ENCODE measurements around the gene PRICKLE2. TPM values are rescaled to one million over a fixed set of nuclear protein-coding genes. Genes with fewer than 3 reads are reported as not detected.

Gene PRICKLE2
- total RNA-seq, 1 donor from 2014 or later = 5.3 TPM

DNA sequence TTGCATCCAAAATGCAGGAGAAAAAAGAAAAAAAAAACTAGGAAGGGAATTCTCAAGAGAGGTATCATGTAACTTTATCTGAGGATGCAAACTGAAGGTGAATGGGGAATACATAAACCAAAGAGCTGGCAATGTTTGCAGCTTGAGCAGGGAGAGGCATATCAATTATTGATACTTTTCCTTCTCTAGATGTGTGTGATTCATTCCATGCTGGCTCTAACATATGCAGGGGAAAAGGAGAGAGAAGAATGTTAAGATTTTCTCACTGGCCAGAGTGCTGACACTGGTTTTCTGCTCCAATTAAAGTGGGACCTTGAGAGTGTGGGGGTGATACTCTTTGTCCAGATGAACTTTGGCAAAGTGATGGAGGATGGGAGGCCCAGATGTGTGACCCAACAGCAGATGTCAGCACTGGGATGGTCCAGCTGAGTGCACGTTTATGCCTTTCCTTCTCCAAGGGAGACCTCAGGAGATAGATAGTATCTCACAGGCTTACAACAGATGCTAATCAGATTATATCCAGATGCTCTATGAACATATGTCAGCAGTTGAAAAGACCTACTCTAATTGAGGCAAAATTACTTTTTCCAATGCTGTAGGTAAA is 152.0 kb downstream of the PRICKLE2 start:
- Mint-ChIP-seq H3K27me3 (ENCODE audit: unreplicated experiment) (no peaks in the 10 kb centered on the region), H3K27ac (ENCODE audit: unreplicated experiment) (no peak overlapping the region), H3K9me3 (ENCODE audit: unreplicated experiment) (no peaks in the 10 kb centered on the region), H3K4me3 (ENCODE audit: unreplicated experiment) (no peak overlapping the region), H3K36me3 (ENCODE audit: low read depth, unreplicated experiment) (no peaks in the 10 kb centered on the region), H3K4me1 (ENCODE audit: unreplicated experiment) (peaks cover 7% of the 10 kb centered on the region)
- DNase-seq (ENCODE audit: low spot score) = no peak
- TF ChIP-seq, protein P1, sequence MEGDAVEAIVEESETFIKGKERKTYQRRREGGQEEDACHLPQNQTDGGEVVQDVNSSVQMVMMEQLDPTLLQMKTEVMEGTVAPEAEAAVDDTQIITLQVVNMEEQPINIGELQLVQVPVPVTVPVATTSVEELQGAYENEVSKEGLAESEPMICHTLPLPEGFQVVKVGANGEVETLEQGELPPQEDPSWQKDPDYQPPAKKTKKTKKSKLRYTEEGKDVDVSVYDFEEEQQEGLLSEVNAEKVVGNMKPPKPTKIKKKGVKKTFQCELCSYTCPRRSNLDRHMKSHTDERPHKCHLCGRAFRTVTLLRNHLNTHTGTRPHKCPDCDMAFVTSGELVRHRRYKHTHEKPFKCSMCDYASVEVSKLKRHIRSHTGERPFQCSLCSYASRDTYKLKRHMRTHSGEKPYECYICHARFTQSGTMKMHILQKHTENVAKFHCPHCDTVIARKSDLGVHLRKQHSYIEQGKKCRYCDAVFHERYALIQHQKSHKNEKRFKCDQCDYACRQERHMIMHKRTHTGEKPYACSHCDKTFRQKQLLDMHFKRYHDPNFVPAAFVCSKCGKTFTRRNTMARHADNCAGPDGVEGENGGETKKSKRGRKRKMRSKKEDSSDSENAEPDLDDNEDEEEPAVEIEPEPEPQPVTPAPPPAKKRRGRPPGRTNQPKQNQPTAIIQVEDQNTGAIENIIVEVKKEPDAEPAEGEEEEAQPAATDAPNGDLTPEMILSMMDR (IDR thresholded peaks at IDR 0.05; ENCODE audit: unreplicated experiment) = no peak

DNA sequence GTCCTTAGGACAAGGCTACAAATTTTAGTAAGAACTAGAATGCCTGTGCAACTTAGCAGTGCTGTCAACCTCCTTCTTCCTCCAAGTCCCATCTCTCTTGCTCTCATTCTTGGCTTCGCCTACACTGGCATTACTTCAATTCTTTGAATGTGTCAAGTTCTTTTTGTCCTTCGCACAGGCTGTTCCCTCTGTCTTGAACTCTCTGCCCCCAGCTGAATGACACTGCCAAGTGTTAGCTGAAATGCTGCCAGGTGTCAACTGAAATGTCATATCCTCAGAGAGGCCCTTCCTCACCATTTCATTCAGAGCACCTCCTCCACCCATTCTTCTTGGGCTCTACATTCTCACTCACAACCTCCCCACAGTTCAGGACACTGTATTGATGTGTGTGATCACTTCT is 153.1 kb downstream of the PRICKLE2 start:
- Mint-ChIP-seq H3K4me1 (ENCODE audit: unreplicated experiment) (peaks cover 7% of the 10 kb centered on the region), H3K27me3 (ENCODE audit: unreplicated experiment) (peaks cover 3% of the 10 kb centered on the region), H3K27ac (ENCODE audit: unreplicated experiment) (no peak overlapping the region), H3K4me3 (ENCODE audit: unreplicated experiment) (no peak overlapping the region), H3K36me3 (ENCODE audit: low read depth, unreplicated experiment) (no peaks in the 10 kb centered on the region), H3K9me3 (ENCODE audit: unreplicated experiment) (no peaks in the 10 kb centered on the region)
- no peak for DNase-seq (ENCODE audit: low spot score)
- TF ChIP-seq, protein P1 (IDR thresholded peaks at IDR 0.05; ENCODE audit: unreplicated experiment) = no peak

DNA sequence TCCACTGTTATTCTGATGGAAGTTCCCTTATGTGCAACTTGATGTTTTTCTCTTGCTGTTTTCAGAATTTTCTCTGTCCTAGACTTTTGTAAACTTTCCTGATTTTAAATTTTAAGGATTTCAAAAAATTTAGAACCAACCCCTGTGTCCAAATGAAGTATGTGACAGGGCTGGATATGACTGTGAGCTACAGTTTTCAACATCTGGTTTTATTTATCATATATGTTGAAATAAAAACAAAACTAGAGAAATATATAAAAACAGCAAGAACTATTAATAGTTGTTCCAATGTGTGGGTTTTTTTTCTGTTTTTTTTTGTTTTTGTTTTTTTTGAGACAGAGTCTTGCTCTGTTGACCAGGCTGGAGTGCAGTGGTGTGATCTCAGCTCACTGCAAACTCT is 154.6 kb downstream of the PRICKLE2 start:
- no peaks in the 10 kb centered on the region for H3K36me3 Mint-ChIP-seq (ENCODE audit: low read depth, unreplicated experiment)

DNA sequence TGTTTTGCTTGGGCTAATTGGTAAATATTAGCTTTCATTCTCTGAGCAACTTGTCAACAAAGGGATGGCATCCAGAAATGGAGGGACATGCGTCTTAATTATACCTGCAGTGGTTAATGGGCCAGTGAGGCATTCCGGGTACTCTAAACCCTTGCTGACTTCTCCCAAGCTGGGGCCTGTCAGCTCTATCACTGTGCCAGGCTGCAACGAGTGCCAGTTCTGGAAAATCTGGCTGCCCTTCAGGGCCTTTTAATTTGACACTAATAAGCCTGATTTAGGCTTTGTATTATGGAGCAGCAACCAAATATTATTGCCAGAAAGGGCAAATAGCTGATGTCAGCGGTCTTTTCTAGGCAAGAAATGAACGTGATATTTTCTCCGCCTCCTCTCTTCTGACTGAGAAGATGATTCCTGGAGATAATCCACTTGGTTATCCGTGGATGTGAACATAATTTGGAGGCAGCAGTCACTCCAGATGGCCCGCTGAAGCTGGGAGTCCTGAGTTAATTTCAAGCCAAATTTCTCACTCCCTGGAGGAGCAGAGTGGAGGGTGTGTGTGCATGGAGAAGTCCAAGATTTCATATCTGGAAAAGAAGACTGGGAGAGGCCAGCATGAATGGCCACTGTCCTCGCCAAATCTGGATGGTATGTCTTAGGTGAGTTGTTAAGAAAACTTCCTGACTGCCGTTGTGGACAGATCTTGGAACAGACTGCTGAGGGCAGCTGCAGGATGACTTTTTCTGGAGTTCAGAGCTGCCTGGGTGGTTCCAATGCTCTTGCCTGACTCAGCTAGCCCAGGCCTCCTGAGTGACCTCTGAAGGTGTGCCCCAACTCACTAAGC is 157.5 kb downstream of the PRICKLE2 start:
- Mint-ChIP-seq H3K36me3 (ENCODE audit: low read depth, unreplicated experiment) (no peaks in the 10 kb centered on the region), H3K27me3 (ENCODE audit: unreplicated experiment) (peaks cover 3% of the 10 kb centered on the region), H3K27ac (ENCODE audit: unreplicated experiment) (no peak overlapping the region), H3K4me3 (ENCODE audit: unreplicated experiment) (no peak overlapping the region), H3K9me3 (ENCODE audit: unreplicated experiment) (no peaks in the 10 kb centered on the region), H3K4me1 (ENCODE audit: unreplicated experiment) (peaks cover 15% of the 10 kb centered on the region)
- TF ChIP-seq, protein P1 (IDR thresholded peaks at IDR 0.05; ENCODE audit: unreplicated experiment) = no peak
- no peak for DNase-seq (ENCODE audit: low spot score)

More for the DNA sequence above, 154.6 kb downstream of the PRICKLE2 start:
- TF ChIP-seq, protein P1 (IDR thresholded peaks at IDR 0.05; ENCODE audit: unreplicated experiment) = no peak
- H3K9me3 Mint-ChIP-seq (ENCODE audit: unreplicated experiment) = no peaks in the 10 kb centered on the region
- DNase-seq (ENCODE audit: low spot score) = no peak
- H3K4me1 Mint-ChIP-seq (ENCODE audit: unreplicated experiment) = peaks cover 7% of the 10 kb centered on the region
- H3K27ac Mint-ChIP-seq (ENCODE audit: unreplicated experiment) = no peak overlapping the region
- no peak overlapping the region for H3K4me3 Mint-ChIP-seq (ENCODE audit: unreplicated experiment)
- H3K27me3 Mint-ChIP-seq (ENCODE audit: unreplicated experiment) = peaks cover 3% of the 10 kb centered on the region

DNA sequence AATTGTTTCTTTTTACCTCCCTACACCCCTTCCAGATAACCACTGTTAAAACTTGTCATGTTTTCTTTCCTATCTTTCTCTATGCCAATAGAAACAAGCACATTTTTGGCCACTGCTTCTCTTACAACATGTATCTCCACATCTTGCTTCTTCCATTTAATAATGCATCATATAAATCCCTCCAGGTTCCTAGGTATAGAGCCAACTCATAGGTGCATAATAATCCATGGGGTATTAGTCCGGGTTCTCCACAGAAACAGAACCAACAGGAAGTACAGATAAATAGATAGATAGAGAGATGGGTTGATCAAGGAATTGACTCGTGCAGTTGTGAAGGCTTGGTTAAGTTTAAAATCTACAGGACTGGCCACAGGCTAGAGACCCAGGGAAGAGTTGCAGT is 160.5 kb downstream of the PRICKLE2 start:
- TF ChIP-seq, protein P1 (IDR thresholded peaks at IDR 0.05; ENCODE audit: unreplicated experiment) = no peak
- H3K9me3 Mint-ChIP-seq (ENCODE audit: unreplicated experiment) = no peaks in the 10 kb centered on the region
- no peak overlapping the region for H3K27ac Mint-ChIP-seq (ENCODE audit: unreplicated experiment)
- peaks cover 3% of the 10 kb centered on the region for H3K27me3 Mint-ChIP-seq (ENCODE audit: unreplicated experiment)
- DNase-seq (ENCODE audit: low spot score) = no peak
- H3K36me3 Mint-ChIP-seq (ENCODE audit: low read depth, unreplicated experiment) = no peaks in the 10 kb centered on the region
- peaks cover 22% of the 10 kb centered on the region for H3K4me1 Mint-ChIP-seq (ENCODE audit: unreplicated experiment)
- H3K4me3 Mint-ChIP-seq (ENCODE audit: unreplicated experiment) = no peak overlapping the region
